ENCODE results near the gene LYRM1. TPM values are rescaled to one million over a fixed set of nuclear protein-coding genes. Genes with fewer than 3 reads are reported as not detected.

The LYRM1 gene
- total and polyA plus RNA-seq, 8 donors = 9.9 to 30.9 (median 15.5) TPM

- intact Hi-C loops (cut with DNase I) = no loop called here
- Histone ChIP-seq H3K4me3 (no peak overlapping the region), H3K9me3 (no peaks in the 10 kb centered on the region), H3K4me1 (no peaks in the 10 kb centered on the region), H3K36me3 (no peaks in the 10 kb centered on the region), H3K27ac (no peak overlapping the region), H3K27me3 (no peaks in the 10 kb centered on the region)
- 84 to 88% methylated on average over 5 of the region's 5 CpGs for whole genome bisulfite sequencing, 2 donors
- FAIRE-seq = no peak
- no peak for ATAC-seq
- TF ChIP-seq CTCF (IDR thresholded peaks at IDR 0.05) = no peak
- DNase-seq = no peak
Measured at GRCh38 chr16:20931066-20931600, 30.6 kb downstream of the LYRM1 start.

- intact Hi-C loops (cut with DNase I) = no loop called here
- TF ChIP-seq CTCF (IDR thresholded peaks at IDR 0.05) = no peak
- FAIRE-seq = no peak
Measured at GRCh38 chr16:20933589-20933988, 33.0 kb downstream of the LYRM1 start.

GRCh38 chr16:20937736-20938135, 37.2 kb downstream of the LYRM1 start:
- intact Hi-C loops (cut with DNase I) = no loop called here
- FAIRE-seq (no peak), DNase-seq (no peak), ATAC-seq (no peak)
- Histone ChIP-seq H3K9me3 (no peaks in the 10 kb centered on the region), H3K4me1 (no peaks in the 10 kb centered on the region), H3K27me3 (no peaks in the 10 kb centered on the region), H3K27ac (no peak overlapping the region), H3K4me3 (no peak overlapping the region), H3K36me3 (no peaks in the 10 kb centered on the region)
- no peak for TF ChIP-seq CTCF (IDR thresholded peaks at IDR 0.05)
- WGBS, 2 donors = 44 to 53% methylated on average over 6 of the region's 6 CpGs

More at GRCh38 chr16:20933589-20933988, 33.0 kb downstream of the LYRM1 start:
- Histone ChIP-seq H3K4me1 (no peaks in the 10 kb centered on the region), H3K4me3 (no peak overlapping the region), H3K36me3 (no peaks in the 10 kb centered on the region), H3K27me3 (no peaks in the 10 kb centered on the region), H3K27ac (no peak overlapping the region), H3K9me3 (no peaks in the 10 kb centered on the region)
- ATAC-seq (no peak), DNase-seq (no peak)

- TF ChIP-seq CTCF (IDR thresholded peaks at IDR 0.05) = no peak
- Histone ChIP-seq H3K4me3 (no peak overlapping the region), H3K27me3 (no peaks in the 10 kb centered on the region), H3K9me3 (no peaks in the 10 kb centered on the region), H3K36me3 (no peaks in the 10 kb centered on the region), H3K27ac (no peak overlapping the region), H3K4me1 (no peaks in the 10 kb centered on the region)
- WGBS, 2 donors = 60 to 69% methylated on average over 2 of the region's 2 CpGs
- FAIRE-seq (no peak), DNase-seq (no peak), ATAC-seq (no peak)
- intact Hi-C loops (cut with DNase I) = no loop called here
Measured at GRCh38 chr16:20938426-20938825, 37.9 kb downstream of the LYRM1 start.

GRCh38 chr16:20939611-20940010, 39.0 kb downstream of the LYRM1 start:
- FAIRE-seq = no peak
- no peak for DNase-seq
- no peak overlapping the region for H3K27ac ChIP-seq
- no peaks in the 10 kb centered on the region for H3K9me3 ChIP-seq
- H3K36me3 ChIP-seq = no peaks in the 10 kb centered on the region
- H3K27me3 ChIP-seq = no peaks in the 10 kb centered on the region
- H3K4me1 ChIP-seq = no peaks in the 10 kb centered on the region
- no peak overlapping the region for H3K4me3 ChIP-seq
- intact Hi-C loops (cut with DNase I) = loop anchor here in 1 of 3 donors (10.0 kb wide), 1 partner anchor 145 kb away; no protein-coding TSS in a partner anchor
- TF ChIP-seq CTCF (IDR thresholded peaks at IDR 0.05) = no peak
- no peak for ATAC-seq
